ENCODE data around the gene AGMAT. TPM values are rescaled to one million over a fixed set of nuclear protein-coding genes. Genes with fewer than 3 reads are reported as not detected.

Gene AGMAT
- total and polyA plus RNA-seq, 2 of the 8 experiments (the other 6 are each of a cell fraction or from before 2014, with no cell fraction given): 3.7 to 5.8 TPM

DNA sequence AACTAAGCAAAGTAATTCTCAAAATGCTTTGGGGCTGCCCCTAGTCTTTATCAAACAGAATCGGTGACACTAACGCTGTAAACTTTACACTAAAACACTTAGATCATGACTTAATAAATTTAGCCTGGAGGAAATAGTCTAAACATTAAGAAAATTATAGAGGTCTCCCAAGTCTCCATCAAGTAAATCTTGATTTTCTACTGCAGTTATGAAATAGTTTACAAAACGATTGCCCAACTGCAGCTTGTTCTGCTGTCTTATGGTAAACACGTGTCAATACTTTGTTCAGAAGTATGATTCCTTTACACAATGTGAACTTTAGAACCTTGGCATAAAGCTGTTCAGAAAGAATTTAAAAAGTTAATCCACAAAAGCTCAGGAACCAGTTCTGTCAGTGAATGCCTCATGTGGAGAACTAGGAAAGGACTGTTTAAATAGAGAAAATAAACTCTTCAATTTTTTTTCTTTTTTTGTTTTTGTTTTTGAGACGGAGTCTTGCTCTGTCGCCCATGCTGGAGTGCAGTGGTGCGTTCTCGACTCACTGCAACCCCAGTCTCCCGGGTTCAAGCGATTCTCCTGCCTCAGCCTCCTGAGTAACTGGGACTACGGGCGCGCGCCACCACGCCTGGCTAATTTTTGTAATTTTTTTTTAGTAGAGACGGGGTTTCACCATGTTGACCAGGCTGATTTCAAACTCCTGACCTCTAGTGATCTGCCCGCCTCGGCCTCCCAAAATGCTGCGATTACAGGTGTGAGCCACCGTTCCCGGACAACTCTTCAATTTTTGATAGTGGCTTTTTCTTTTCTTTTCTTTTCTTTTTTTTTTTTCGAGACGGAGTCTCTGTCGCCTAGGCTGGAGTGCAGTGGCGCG, 34.0 kb upstream of the AGMAT start (continued):
- TF ChIP-seq FOSL1 (IDR thresholded peaks at IDR 0.05; ENCODE audit: insufficient read depth, low read depth, low read length): no peak
- TF ChIP-seq, protein P1, sequence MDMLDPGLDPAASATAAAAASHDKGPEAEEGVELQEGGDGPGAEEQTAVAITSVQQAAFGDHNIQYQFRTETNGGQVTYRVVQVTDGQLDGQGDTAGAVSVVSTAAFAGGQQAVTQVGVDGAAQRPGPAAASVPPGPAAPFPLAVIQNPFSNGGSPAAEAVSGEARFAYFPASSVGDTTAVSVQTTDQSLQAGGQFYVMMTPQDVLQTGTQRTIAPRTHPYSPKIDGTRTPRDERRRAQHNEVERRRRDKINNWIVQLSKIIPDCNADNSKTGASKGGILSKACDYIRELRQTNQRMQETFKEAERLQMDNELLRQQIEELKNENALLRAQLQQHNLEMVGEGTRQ (IDR thresholded peaks at IDR 0.05; ENCODE audit: low read length): no peak
- no peak for TF ChIP-seq RNF2 (IDR thresholded peaks at IDR 0.05; ENCODE audit: borderline replicate concordance, low read depth, low read length, missing control alignments, poor library complexity, severe bottlenecking)
